IPS DF 19.7 (cell line): ENCODE measurements around the gene DLX3.

ENCODE experiments used
- DNase-seq: peaks from one replicate; pipeline ENCODE4 v3.0.0-alpha.2; 2013; ENCODE audit warnings: low read depth, low spot score

Gene DLX3

GRCh38 chr17:50024808-50025207 lies 29.8 kb upstream of the DLX3 start:
- no peak for DNase-seq

- no peak for DNase-seq
These were observed 28.5 kb upstream of the DLX3 start for GRCh38 chr17:50023520-50023919.

GRCh38 chr17:50022463-50023130 lies 27.6 kb upstream of the DLX3 start:
- no peak for DNase-seq

- DNase-seq, result no peak
These were observed 26.8 kb upstream of the DLX3 start for GRCh38 chr17:50021681-50022370.

- DNase-seq, result no peak
These were observed 26.0 kb upstream of the DLX3 start for GRCh38 chr17:50020841-50021599.

GRCh38 chr17:50018909-50019308 lies 23.9 kb upstream of the DLX3 start:
- no peak for DNase-seq

GRCh38 chr17:50015146-50015545 lies 20.1 kb upstream of the DLX3 start:
- no peak for DNase-seq

- no peak for DNase-seq
These were observed 19.6 kb upstream of the DLX3 start for GRCh38 chr17:50014471-50015088.

GRCh38 chr17:50013079-50013478 lies 18.1 kb upstream of the DLX3 start:
- DNase-seq, result no peak

- DNase-seq, result no peak
These were observed 14.3 kb upstream of the DLX3 start for GRCh38 chr17:50009282-50009681.

- DNase-seq, result no peak
These were observed 8.9 kb upstream of the DLX3 start for GRCh38 chr17:50003911-50004310.

GRCh38 chr17:49998836-49999511 lies 4.0 kb upstream of the DLX3 start:
- no peak for DNase-seq

GRCh38 chr17:49997773-49998703 lies 3.0 kb upstream of the DLX3 start:
- no peak for DNase-seq

GRCh38 chr17:49997301-49997650 lies 2.3 kb upstream of the DLX3 start:
- DNase-seq, result no peak

GRCh38 chr17:49996495-49997300 lies 1.7 kb upstream of the DLX3 start:
- no peak for DNase-seq

- no peak for DNase-seq
These were observed 1.1 kb upstream of the DLX3 start for GRCh38 chr17:49996121-49996494.

GRCh38 chr17:49994085-49995054 lies 654 bp downstream of the DLX3 start:
- DNase-seq, result no peak

- no peak for DNase-seq
These were observed 1.5 kb downstream of the DLX3 start for GRCh38 chr17:49993423-49994060.
